A673 (cell line): ENCODE results near the gene NDUFB2. TPM values are rescaled to one million over a fixed set of nuclear protein-coding genes. Genes with fewer than 3 reads are reported as not detected.

ENCODE experiments used
- BruUV-seq: library from RNA; stranded (reverse); fragments of 400-500 nt; replicated peaks from 2 replicates; lab custom pipeline; 2021; lab: Mats Ljungman, UMichigan
- CTCF ChIA-PET: fragments of 300-600 bp; sonication (Branson Sonifier 250); formaldehyde crosslinking; loops from one replicate; lab custom pipeline; 2022; ENCODE audit warnings: antibody characterized with exemption; lab: Charles Lee
- POLR2A ChIA-PET: fragments of 300-600 bp; sonication (Branson Sonifier 250); formaldehyde crosslinking; loops from one replicate; lab custom pipeline; 2022; ENCODE audit warnings: antibody characterized with exemption; ENCODE audit not compliant: low non-redundant PET; lab: Charles Lee
- DNase-seq: peaks from one replicate; pipeline ENCODE4 v3.0.0-alpha.2; 2015; ENCODE audit warnings: low spot score
- H3K27ac ChIP-seq: fragments of 200-600 bp; sonication (generic); 2 replicates; pipeline ENCODE4 v1.5.1; 2016; ENCODE audit warnings: mixed run types, low read depth, mild to moderate bottlenecking, mixed read lengths, antibody characterized with exemption, low read length; ENCODE audit not compliant: poor library complexity, severe bottlenecking
- H3K27me3 ChIP-seq: fragments of 200-600 bp; sonication (generic); replicated peaks from 2 replicates; pipeline ENCODE4 v1.6.1; 2017; ENCODE audit warnings: mixed run types, low read depth, mild to moderate bottlenecking, mixed read lengths, antibody characterized with exemption, low read length; ENCODE audit not compliant: insufficient read depth, poor library complexity
- H3K36me3 ChIP-seq: fragments of 200-600 bp; sonication (generic); 2 replicates; pipeline ENCODE4 v1.6.1; 2016; ENCODE audit warnings: mixed run types, mild to moderate bottlenecking, mixed read lengths, antibody characterized with exemption, low read length; ENCODE audit not compliant: insufficient read depth, poor library complexity, severe bottlenecking
- H3K4me1 ChIP-seq: fragments of 200-600 bp; sonication (generic); 2 replicates; pipeline ENCODE4 v1.6.1; 2017; ENCODE audit warnings: mixed run types, mild to moderate bottlenecking, mixed read lengths, antibody characterized with exemption, low read length; ENCODE audit not compliant: insufficient read depth, poor library complexity, severe bottlenecking
- H3K4me3 ChIP-seq: fragments of 200-600 bp; sonication (generic); 2 replicates; pipeline ENCODE4 v1.5.1; 2016; ENCODE audit warnings: low read depth, mixed run types, mild to moderate bottlenecking, mixed read lengths, low read length; ENCODE audit not compliant: poor library complexity, severe bottlenecking
- H3K9me3 ChIP-seq: fragments of 200-600 bp; sonication (generic); 2 replicates; pipeline ENCODE4 v1.6.1; 2016; ENCODE audit warnings: mixed run types, low read depth, mild to moderate bottlenecking, mixed read lengths, antibody characterized with exemption, low read length; ENCODE audit not compliant: poor library complexity, severe bottlenecking
- CTCF ChIP-seq: fragments of 300-800, 200-600 bp; sonication (generic); conservative IDR thresholded peaks from 2 replicates; pipeline ENCODE4 v1.5.1; 2017; ENCODE audit warnings: low read depth, mild to moderate bottlenecking, antibody characterized with exemption, low read length, moderate library complexity, mixed read lengths
- EZH2 ChIP-seq: fragments of 200-600 bp; sonication (generic); IDR thresholded peaks from 2 replicates; pipeline ENCODE4 v1.6.1; 2017; ENCODE audit warnings: borderline replicate concordance, low read depth, mild to moderate bottlenecking, mixed read lengths, antibody characterized with exemption, low read length; ENCODE audit not compliant: poor library complexity, severe bottlenecking
- intact Hi-C: fragments of 100-400 bp; cut with micrococcal nuclease; formaldehyde crosslinking; loops from one replicate; pipeline ENCODE4 v1.10.0; 2022; ENCODE audit not compliant: unreplicated experiment
- total RNA-seq: library from RNA; stranded (reverse); gene quantifications from 2 replicates; pipeline ENCODE4 v1.2.3, GENCODE V29; 2021

Gene NDUFB2
- total RNA-seq, 1 experiment from 2014 or later: 192 TPM

GRCh38 chr7:140680886-140681285 is 15.6 kb upstream of the NDUFB2 start:
- TF ChIP-seq CTCF: no peak
- no peak for TF ChIP-seq EZH2
- Histone ChIP-seq H3K4me1 (no peaks in the 10 kb centered on the region), H3K27ac (no peak overlapping the region), H3K4me3 (no peak overlapping the region), H3K27me3 (no peaks in the 10 kb centered on the region), H3K9me3 (no peaks in the 10 kb centered on the region), H3K36me3 (no peaks in the 10 kb centered on the region)
- ChIA-PET CTCF (no interaction called here), POLR2A (no interaction called here)
- intact Hi-C loops: no loop called here
- no peak for DNase-seq
- no TSS peak for BruUV-seq

GRCh38 chr7:140681766-140682165 is 14.7 kb upstream of the NDUFB2 start:
- no peaks in the 10 kb centered on the region for H3K9me3 ChIP-seq
- no peak for DNase-seq
- H3K27me3 ChIP-seq: no peaks in the 10 kb centered on the region
- TF ChIP-seq EZH2: no peak
- TF ChIP-seq CTCF: no peak
- H3K27ac ChIP-seq: no peak overlapping the region
- H3K36me3 ChIP-seq: no peaks in the 10 kb centered on the region
- ChIA-PET POLR2A (no interaction called here), CTCF (no interaction called here)
- intact Hi-C loops: no loop called here
- no peaks in the 10 kb centered on the region for H3K4me1 ChIP-seq
- H3K4me3 ChIP-seq: no peak overlapping the region
- BruUV-seq: no TSS peak

DNA sequence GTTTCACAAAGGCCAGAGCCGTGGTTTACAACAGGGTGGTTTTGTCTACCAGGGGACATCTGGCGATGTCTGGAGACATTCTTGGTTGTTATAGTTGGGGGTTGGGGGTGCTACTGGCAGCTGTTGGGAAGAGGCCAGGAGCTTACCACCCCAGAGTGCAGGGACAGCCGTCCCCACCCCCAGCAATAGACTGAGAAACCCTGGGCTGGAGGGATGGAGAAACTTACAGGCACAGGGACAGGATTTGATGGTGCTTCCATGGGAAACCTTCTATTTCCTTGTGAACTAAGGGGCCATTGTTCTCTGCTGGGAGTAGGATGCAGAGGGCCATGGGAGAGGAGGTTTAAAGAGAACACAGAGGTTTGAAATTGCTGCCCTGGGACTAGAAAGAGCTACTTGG is 12.9 kb upstream of the NDUFB2 start:
- H3K9me3 ChIP-seq: no peaks in the 10 kb centered on the region
- ChIA-PET CTCF (no interaction called here), POLR2A (no interaction called here)
- H3K27ac ChIP-seq: no peak overlapping the region
- intact Hi-C loops: no loop called here
- no TSS peak for BruUV-seq
- H3K36me3 ChIP-seq: no peaks in the 10 kb centered on the region
- TF ChIP-seq EZH2 (no peak), CTCF (no peak)
- H3K4me1 ChIP-seq: no peaks in the 10 kb centered on the region
- H3K27me3 ChIP-seq: no peaks in the 10 kb centered on the region
- no peak for DNase-seq
- no peak overlapping the region for H3K4me3 ChIP-seq
